A549 (cell line): Measurements from ENCODE around the gene SNX15. TPM values are rescaled to one million over a fixed set of nuclear protein-coding genes. Genes with fewer than 3 reads are reported as not detected.

Experiments
- ATAC-seq, 2 experiments: fragments of 200-7000 bp in 1 of 2; fragments of >200 bp in 1 of 2; cut with Nextera tagmentation in 1 of 2; cut with Tn5 transposase in 1 of 2; 3 replicates each; pipeline versions ENCODE4 v1.8.0 to v1.9.1; 2018 to 2020; ENCODE audit warnings: mild to moderate bottlenecking in 1 of 2, moderate library complexity in 1 of 2
- CTCF ChIA-PET: fragments of 300-600 bp; sonication (Branson Sonifier 250); formaldehyde crosslinking; extraction: SDS; loops from one replicate; lab custom pipeline; 2021; ENCODE audit warnings: antibody characterized with exemption, inconsistent platforms; lab: Yijun Ruan, JAX
- POLR2A ChIA-PET: fragments of 350-600 bp; formaldehyde crosslinking; extraction: SDS; loops from one replicate; lab custom pipeline; 2021; ENCODE audit warnings: antibody characterized with exemption, inconsistent platforms; lab: Yijun Ruan, JAX
- DNase-seq, 2 experiments: peaks; one replicate each; pipeline versions ENCODE4 v3.0.0 to v3.0.0-alpha.2; 2011 to 2016; ENCODE audit warnings: low read depth in 1 of 2, low spot score in 1 of 2
- FAIRE-seq: peaks from 2 replicates; lab custom pipeline; 2011; peaks lifted over from hg19 to GRCh38; lab: Jason Lieb, UNC
- H3K27ac ChIP-seq, 2 experiments: fragments of >200 bp; sonication (Bioruptor Twin); formaldehyde crosslinking; 3 replicates each; pipeline ENCODE4 v1.5.1; 2016 to 2017
- H3K4me1 ChIP-seq: fragments of >200 bp; sonication (Bioruptor Twin); formaldehyde crosslinking; 3 replicates; pipeline ENCODE4 v1.6.1; 2016
- H3K4me2 ChIP-seq: fragments of >200 bp; sonication (Bioruptor Twin); formaldehyde crosslinking; 3 replicates; pipeline ENCODE4 v1.6.1; 2016
- H3K4me3 ChIP-seq: fragments of >200 bp; sonication (Bioruptor Twin); formaldehyde crosslinking; 3 replicates; pipeline ENCODE4 v1.5.1; 2016
- H3K9me3 ChIP-seq: fragments of >200 bp; sonication (Bioruptor Twin); formaldehyde crosslinking; 3 replicates; pipeline ENCODE4 v1.6.1; 2016
- CEBPB ChIP-seq, 2 experiments: fragments of >200 bp in 1 of 2; sonication (Bioruptor Twin) in 1 of 2; formaldehyde crosslinking in 1 of 2; IDR thresholded peaks; 2 replicates each; pipeline ENCODE4 v1.6.1; 2012 to 2016
- CHD4 ChIP-seq: fragments of 200-600 bp; sonication (generic); IDR thresholded peaks from 2 replicates; pipeline ENCODE4 v1.6.1; 2016; ENCODE audit warnings: antibody characterized with exemption, mild to moderate bottlenecking, borderline replicate concordance
- HMGXB4 ChIP-seq: fragments of 250-450 bp; sonication (Bioruptor Pico); IDR thresholded peaks from 2 replicates; pipeline ENCODE4 v1.5.0; 2021; ENCODE audit warnings: mild to moderate bottlenecking, moderate library complexity, borderline replicate concordance
- HOXA7 ChIP-seq: fragments of 250-450 bp; sonication (Bioruptor Pico); IDR thresholded peaks from 2 replicates; pipeline ENCODE4 v1.5.0; 2020; ENCODE audit warnings: mild to moderate bottlenecking, moderate library complexity
- KDM1A ChIP-seq: fragments of 200-600 bp; sonication (generic); IDR thresholded peaks from 2 replicates; pipeline ENCODE4 v1.6.1; 2016; ENCODE audit warnings: low read depth, mild to moderate bottlenecking
- KDM5A ChIP-seq: fragments of 200-600 bp; sonication (generic); IDR thresholded peaks from 2 replicates; pipeline ENCODE4 v1.6.1; 2016; ENCODE audit warnings: antibody characterized with exemption, mild to moderate bottlenecking
- NFE2L2 ChIP-seq: fragments of 150-350 bp; conservative IDR thresholded peaks from 2 replicates; pipeline ENCODE4 v1.6.1; 2014; ENCODE audit warnings: low read length
- NR3C1 ChIP-seq: fragments of >200 bp; sonication (Bioruptor Twin); formaldehyde crosslinking; IDR thresholded peaks from 3 replicates; pipeline ENCODE4 v1.6.1; 2017
- PHF8 ChIP-seq: fragments of 200-600 bp; sonication (generic); IDR thresholded peaks from 2 replicates; pipeline ENCODE4 v1.6.1; 2016; ENCODE audit warnings: low read depth, mild to moderate bottlenecking, antibody characterized with exemption, moderate library complexity, borderline replicate concordance
- RCOR1 ChIP-seq: fragments of 150-350 bp; IDR thresholded peaks from 2 replicates; pipeline ENCODE4 v1.6.1; 2014; ENCODE audit warnings: antibody characterized with exemption, low read length, low read depth
- REST ChIP-seq: fragments of 200-600 bp; sonication (generic); IDR thresholded peaks from 2 replicates; pipeline ENCODE4 v1.6.1; 2016; ENCODE audit warnings: antibody characterized with exemption, mild to moderate bottlenecking, moderate library complexity
- RNF2 ChIP-seq: fragments of 200-600 bp; sonication (generic); IDR thresholded peaks from 2 replicates; pipeline ENCODE4 v1.6.1; 2016; ENCODE audit warnings: low read depth, mild to moderate bottlenecking, antibody characterized with exemption, moderate library complexity, borderline replicate concordance
- TP53 ChIP-seq: fragments of 250-450 bp; sonication (Bioruptor Pico); IDR thresholded peaks from 2 replicates; pipeline ENCODE4 v1.5.0; 2021; ENCODE audit warnings: mild to moderate bottlenecking, moderate library complexity
- WGBS: methylation state at CpG from one replicate; pipeline ENCODE4 v1.1.6; 2017; ENCODE audit errors: missing lambda C conversion rate; 5-methylcytosine and 5-hydroxymethylcytosine counted together
- polyA plus RNA-seq, 4 experiments: library from polyadenylated mRNA; depleted of rRNA in 3 of 4; stranded (reverse); fragments of >200 nt; fragmentation: RNase III in 1 of 4; extraction: RNeasy Plus Mini Kit Qiagen cat#74134 plus additional on column Dnase treatment in 1 of 4; gene quantifications; 2 replicates in 3 of 4; 3 replicates in 1 of 4; pipeline ENCODE4 v1.2.3, GENCODE V29; 2011 to 2017

The SNX15 gene
- polyA plus RNA-seq, 2 of the 4 experiments (the other 2 are of a cell fraction), result 13.4 to 17.0 TPM

- Histone ChIP-seq H3K27ac (no peak overlapping the region), H3K4me2 (no peak overlapping the region), H3K9me3 (no peaks in the 10 kb centered on the region), H3K4me3 (no peak overlapping the region), H3K4me1 (no peaks in the 10 kb centered on the region)
- CTCF ChIA-PET, result interaction anchor here (0.7 to 8.6 kb wide), 4 partner anchors 9 to 281 kb away, joined by 3 to 60 read pairs (median 4); partner anchors contain the start of gene ARL2
- no peak for FAIRE-seq
- POLR2A ChIA-PET, result no interaction called here
- 66% methylated on average over 2 of the region's 2 CpGs for WGBS
- DNase-seq, result no peak
- ATAC-seq, result no peak
- TF ChIP-seq HOXA7 (CRISPR knock-in tag), result no peak
- no peak for TF ChIP-seq RNF2
- TF ChIP-seq CHD4, result no peak
- TF ChIP-seq KDM1A, result no peak
- TF ChIP-seq REST, result no peak
- no peak for TF ChIP-seq NFE2L2
- TF ChIP-seq RCOR1, result no peak
- no peak for TF ChIP-seq TP53 (CRISPR knock-in tag)
These were observed 7.2 kb downstream of the SNX15 start for GRCh38 chr11:65034423-65034822.

GRCh38 chr11:65035579-65035978 lies 8.3 kb downstream of the SNX15 start:
- no peak overlapping the region for H3K4me2 ChIP-seq
- peaks cover 6% of the 10 kb centered on the region; the same call in 2 of the 3 replicates for H3K4me1 ChIP-seq
- POLR2A ChIA-PET, result no interaction called here
- 80% methylated on average over 11 of the region's 11 CpGs for WGBS
- CTCF ChIA-PET, result interaction anchor here (1.1 to 8.6 kb wide), 5 partner anchors 22 to 82 kb away, joined by 3 to 60 read pairs (median 7); partner anchors contain the start of genes ARL2, TM7SF2 and ZNHIT2
- no peak overlapping the region for H3K4me3 ChIP-seq
- no peaks in the 10 kb centered on the region for H3K9me3 ChIP-seq
- no peak for FAIRE-seq
- ATAC-seq, result no peak; a peak in 1 of 6 replicates
- no peak for DNase-seq
- H3K27ac ChIP-seq, result no peak overlapping the region
- TF ChIP-seq CHD4 (no peak), HMGXB4 (no peak), KDM5A (no peak)

GRCh38 chr11:65036931-65037330 lies 9.7 kb downstream of the SNX15 start:
- H3K4me1 ChIP-seq, result peaks cover 6% of the 10 kb centered on the region; the same call in 2 of the 3 replicates
- no peak for TF ChIP-seq NR3C1
- no peak for TF ChIP-seq CEBPB (IDR thresholded peaks at IDR 0.05)
- no peak for TF ChIP-seq PHF8
- no peak for TF ChIP-seq HMGXB4
- H3K9me3 ChIP-seq, result no peaks in the 10 kb centered on the region
- no peak overlapping the region for H3K4me2 ChIP-seq
- no peak overlapping the region for H3K4me3 ChIP-seq
- FAIRE-seq (no peak), ATAC-seq (no peak), DNase-seq (no peak)
- no peak overlapping the region for H3K27ac ChIP-seq
- ChIA-PET CTCF (interaction anchor here (0.6 to 8.6 kb wide), 6 partner anchors 17 to 278 kb away, joined by 3 to 60 read pairs (median 4); partner anchors contain the start of gene ARL2), POLR2A (interaction anchor here (0.6 kb wide), 1 partner anchor 13 kb away, joined by 8 read pairs; no protein-coding TSS in a partner anchor)
- 88% methylated on average over 6 of the region's 6 CpGs for WGBS
